Ovary (tissue), 3 donors: ENCODE measurements around the gene BBS9.

ENCODE experiments used
- EP300 ChIP-seq: sonication (generic); formaldehyde crosslinking; IDR thresholded peaks from one replicate; pipeline ENCODE4 v1.6.1; 2017; ENCODE audit warnings: antibody characterized with exemption
- POLR2A ChIP-seq: fragments of 450-650 bp; IDR thresholded peaks from one replicate; pipeline ENCODE4 v1.6.1; 2017; ENCODE audit warnings: antibody characterized with exemption, mild to moderate bottlenecking, moderate library complexity
- TF ChIP-seq, protein P1 (sequence below), 3 donors: fragments of 450-650 bp in 2 of 3; fragments of 200-600 bp in 1 of 3; IDR thresholded peaks; one replicate each; pipeline versions ENCODE4 v1.5.1 to v1.8.0; 2016 to 2022; ENCODE audit warnings: antibody characterized with exemption in 3 of 3, mild to moderate bottlenecking in 1 of 3
- donor health status: DM: no; HTN: no; CAD: no.

- TF ChIP-seq, protein P1, sequence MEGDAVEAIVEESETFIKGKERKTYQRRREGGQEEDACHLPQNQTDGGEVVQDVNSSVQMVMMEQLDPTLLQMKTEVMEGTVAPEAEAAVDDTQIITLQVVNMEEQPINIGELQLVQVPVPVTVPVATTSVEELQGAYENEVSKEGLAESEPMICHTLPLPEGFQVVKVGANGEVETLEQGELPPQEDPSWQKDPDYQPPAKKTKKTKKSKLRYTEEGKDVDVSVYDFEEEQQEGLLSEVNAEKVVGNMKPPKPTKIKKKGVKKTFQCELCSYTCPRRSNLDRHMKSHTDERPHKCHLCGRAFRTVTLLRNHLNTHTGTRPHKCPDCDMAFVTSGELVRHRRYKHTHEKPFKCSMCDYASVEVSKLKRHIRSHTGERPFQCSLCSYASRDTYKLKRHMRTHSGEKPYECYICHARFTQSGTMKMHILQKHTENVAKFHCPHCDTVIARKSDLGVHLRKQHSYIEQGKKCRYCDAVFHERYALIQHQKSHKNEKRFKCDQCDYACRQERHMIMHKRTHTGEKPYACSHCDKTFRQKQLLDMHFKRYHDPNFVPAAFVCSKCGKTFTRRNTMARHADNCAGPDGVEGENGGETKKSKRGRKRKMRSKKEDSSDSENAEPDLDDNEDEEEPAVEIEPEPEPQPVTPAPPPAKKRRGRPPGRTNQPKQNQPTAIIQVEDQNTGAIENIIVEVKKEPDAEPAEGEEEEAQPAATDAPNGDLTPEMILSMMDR (IDR thresholded peaks at IDR 0.05): no peak
- TF ChIP-seq POLR2A (no peak), EP300 (no peak)
Observed at GRCh38 chr7:33179519-33179918, 50.2 kb downstream of the BBS9 start.
